NCI-H2227 treated with DMSO at 0.1 percent for 48 hours (cell line): ENCODE results near the gene VCY.
"Not testable (repeated sequence)": the region's sequence is repeated elsewhere in the genome, so short reads cannot be mapped to it uniquely, and the experiment has no call there.

ENCODE experiments used
- DNase-seq: peaks from one replicate; lab custom pipeline; 2025; lab: John Stamatoyannopoulos, UW

The VCY gene

DNA sequence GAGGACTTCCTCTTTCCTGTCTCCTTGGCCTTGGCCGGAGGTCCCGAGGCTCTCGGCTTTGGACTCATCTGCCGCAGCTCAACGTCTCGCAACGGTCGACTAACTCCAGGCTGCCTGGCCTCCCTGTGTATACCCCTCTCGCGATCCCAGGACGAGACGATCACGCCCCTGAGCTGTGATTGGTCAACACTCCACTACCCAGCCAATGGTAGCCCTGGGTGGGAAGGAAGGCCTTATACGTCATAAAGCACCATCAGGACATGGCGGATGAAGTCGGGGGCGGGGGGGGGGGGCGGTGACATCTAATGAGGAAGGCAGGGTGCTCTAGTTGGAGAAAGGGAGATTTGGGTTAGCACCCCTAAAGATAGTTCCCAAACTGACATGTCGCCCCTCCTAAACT lies at the start of gene VCY:
Gene VCY, minus strand, starts transcription at position 101 of the 400 bp plus-strand sequence. Its CDS starts 33 bp downstream, at position 68.
- DNase-seq, result not testable (repeated sequence)

DNA sequence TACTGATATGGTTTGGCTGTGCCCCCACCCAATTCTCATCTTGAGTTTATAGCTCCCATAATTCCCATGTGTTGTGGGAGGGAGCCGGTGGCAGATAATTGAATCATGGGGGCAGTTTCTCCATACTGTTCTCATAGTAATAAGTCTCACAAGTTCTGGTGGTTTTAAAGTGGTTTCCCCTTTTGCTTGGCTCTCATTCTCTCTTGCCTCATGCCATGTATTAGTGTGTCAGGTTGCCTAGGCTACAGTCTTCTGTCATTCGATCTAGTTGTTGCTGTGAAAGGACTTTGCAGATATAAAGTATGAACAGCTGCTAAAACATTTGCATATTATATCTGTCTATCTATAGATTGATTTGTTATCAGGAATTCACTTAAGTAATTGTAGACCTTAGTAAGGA lies 44.1 kb upstream of the VCY start:
- DNase-seq, result not testable (repeated sequence)

- not testable (repeated sequence) for DNase-seq
Measured at GRCh38 chrY:14011916-14012315, 25.6 kb upstream of the VCY start.

DNA sequence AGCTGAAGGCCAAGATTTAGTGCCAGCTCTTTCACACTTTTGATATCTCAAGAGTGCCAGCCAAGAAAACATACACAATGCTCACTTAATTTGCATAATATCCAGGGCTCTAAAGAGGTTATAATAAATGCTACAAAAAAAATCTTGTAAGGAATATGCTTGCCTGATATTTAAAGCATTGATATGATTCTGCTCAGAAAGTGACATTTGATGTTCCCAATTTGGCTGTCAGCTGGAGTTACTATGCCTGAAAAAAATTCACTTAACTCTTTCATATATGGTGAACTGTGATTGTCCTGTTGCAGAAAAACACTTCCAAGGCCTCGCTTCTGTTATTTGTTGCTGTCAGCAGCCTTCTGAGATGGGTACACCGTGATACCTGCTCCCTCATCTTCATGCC lies 43.9 kb downstream of the VCY start:
- DNase-seq, result not testable (repeated sequence)
